ENCODE measurements around the gene ALG9.

ALG9 gene

DNA sequence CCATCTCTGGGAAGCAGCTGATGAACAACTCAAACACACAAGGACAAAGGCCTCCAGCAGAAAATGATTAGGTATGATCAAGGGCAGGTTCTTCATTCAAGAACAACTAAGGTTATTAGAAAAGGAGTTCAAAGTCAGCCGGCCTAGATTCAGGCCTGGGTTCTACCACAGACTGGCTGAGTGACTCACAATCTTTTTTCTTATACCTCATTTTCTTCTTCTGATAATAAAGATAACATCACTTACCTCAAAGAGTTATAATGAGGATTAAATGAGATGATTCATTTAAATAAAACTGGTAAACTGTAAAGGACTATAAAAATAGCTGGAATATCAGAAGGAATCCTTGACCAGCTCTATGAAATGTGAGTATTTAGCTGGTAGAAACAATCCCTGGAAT lies 55.9 kb downstream of the ALG9 start:
- TF ChIP-seq CREB1 (IDR thresholded peaks at IDR 0.05; ENCODE audit: low read depth), result no peak
- no peak for TF ChIP-seq TAF1 (IDR thresholded peaks at IDR 0.05; ENCODE audit: low read depth)
- TF ChIP-seq TCF12 (IDR thresholded peaks at IDR 0.05; ENCODE audit: low read depth), result no peak
- TF ChIP-seq EGR1 (IDR thresholded peaks at IDR 0.05), result no peak
- no peak for TF ChIP-seq TEAD4 (IDR thresholded peaks at IDR 0.05)
- no peak for TF ChIP-seq RAD21 (IDR thresholded peaks at IDR 0.05; ENCODE audit: low read depth)
- TF ChIP-seq REST (IDR thresholded peaks at IDR 0.05; ENCODE audit: low read depth), result no peak

GRCh38 chr11:111814557-111815320 lies 56.6 kb downstream of the ALG9 start:
- no peak for TF ChIP-seq EGR1 (IDR thresholded peaks at IDR 0.05)
- TF ChIP-seq NFIC (IDR thresholded peaks at IDR 0.05), result no peak
- TF ChIP-seq RAD21 (IDR thresholded peaks at IDR 0.05; ENCODE audit: low read depth), result no peak
- no peak for TF ChIP-seq YY1 (IDR thresholded peaks at IDR 0.05; ENCODE audit: low read depth)
- TF ChIP-seq ZBTB7A (IDR thresholded peaks at IDR 0.05; ENCODE audit: low read depth), result no peak
- no peak for TF ChIP-seq REST (IDR thresholded peaks at IDR 0.05; ENCODE audit: low read depth)
- TF ChIP-seq TCF12 (IDR thresholded peaks at IDR 0.05; ENCODE audit: low read depth), result no peak
- TF ChIP-seq FOXM1 (IDR thresholded peaks at IDR 0.05; ENCODE audit: borderline replicate concordance, low read depth), result no peak
- no peak for TF ChIP-seq TAF1 (IDR thresholded peaks at IDR 0.05; ENCODE audit: low read depth)
- no peak for TF ChIP-seq EP300 (IDR thresholded peaks at IDR 0.05; ENCODE audit: borderline replicate concordance)
- no peak for TF ChIP-seq CREB1 (IDR thresholded peaks at IDR 0.05; ENCODE audit: low read depth)

DNA sequence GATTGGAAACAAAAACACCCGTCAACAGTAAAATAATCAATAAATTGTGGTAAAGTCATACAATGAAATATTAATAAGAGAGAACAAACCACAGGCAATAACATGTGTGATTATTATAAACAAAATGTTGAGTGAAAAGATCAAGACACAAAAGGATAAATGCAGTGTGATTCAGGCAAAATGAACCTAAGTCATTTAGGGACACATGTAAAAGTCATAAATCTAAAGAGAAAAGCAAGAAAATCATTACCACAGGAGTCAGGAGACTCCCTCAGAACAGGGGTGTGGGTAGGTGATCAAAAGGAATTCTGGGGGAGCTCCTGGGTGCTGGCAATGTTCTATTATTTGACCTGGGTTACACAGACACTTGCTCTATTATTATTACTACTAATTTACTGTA lies 57.3 kb downstream of the ALG9 start:
- TF ChIP-seq FOXM1 (IDR thresholded peaks at IDR 0.05; ENCODE audit: borderline replicate concordance, low read depth), result no peak
- TF ChIP-seq RAD21 (IDR thresholded peaks at IDR 0.05; ENCODE audit: low read depth), result no peak
- TF ChIP-seq ZBTB7A (IDR thresholded peaks at IDR 0.05; ENCODE audit: low read depth), result no peak
- no peak for TF ChIP-seq MAX (IDR thresholded peaks at IDR 0.05)
- TF ChIP-seq REST (IDR thresholded peaks at IDR 0.05; ENCODE audit: low read depth), result no peak
- TF ChIP-seq CEBPB (IDR thresholded peaks at IDR 0.05), result no peak
- TF ChIP-seq TCF12 (IDR thresholded peaks at IDR 0.05; ENCODE audit: low read depth), result no peak
- TF ChIP-seq, protein P1, sequence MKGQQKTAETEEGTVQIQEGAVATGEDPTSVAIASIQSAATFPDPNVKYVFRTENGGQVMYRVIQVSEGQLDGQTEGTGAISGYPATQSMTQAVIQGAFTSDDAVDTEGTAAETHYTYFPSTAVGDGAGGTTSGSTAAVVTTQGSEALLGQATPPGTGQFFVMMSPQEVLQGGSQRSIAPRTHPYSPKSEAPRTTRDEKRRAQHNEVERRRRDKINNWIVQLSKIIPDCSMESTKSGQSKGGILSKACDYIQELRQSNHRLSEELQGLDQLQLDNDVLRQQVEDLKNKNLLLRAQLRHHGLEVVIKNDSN (IDR thresholded peaks at IDR 0.05), result no peak
- no peak for TF ChIP-seq CREB1 (IDR thresholded peaks at IDR 0.05; ENCODE audit: low read depth)
- no peak for TF ChIP-seq TAF1 (IDR thresholded peaks at IDR 0.05; ENCODE audit: low read depth)
- TF ChIP-seq NFIC (IDR thresholded peaks at IDR 0.05), result no peak
- no peak for TF ChIP-seq EGR1 (IDR thresholded peaks at IDR 0.05)
- TF ChIP-seq TEAD4 (IDR thresholded peaks at IDR 0.05), result no peak
- no peak for TF ChIP-seq YY1 (IDR thresholded peaks at IDR 0.05; ENCODE audit: low read depth)
- no peak for TF ChIP-seq EP300 (IDR thresholded peaks at IDR 0.05; ENCODE audit: borderline replicate concordance)

- no peak for TF ChIP-seq NFIC (IDR thresholded peaks at IDR 0.05)
- TF ChIP-seq, protein P1 (IDR thresholded peaks at IDR 0.05), result no peak
- TF ChIP-seq TEAD4 (IDR thresholded peaks at IDR 0.05), result no peak
- no peak for TF ChIP-seq YY1 (IDR thresholded peaks at IDR 0.05; ENCODE audit: low read depth)
- TF ChIP-seq EP300 (IDR thresholded peaks at IDR 0.05; ENCODE audit: borderline replicate concordance), result no peak
- no peak for TF ChIP-seq TCF12 (IDR thresholded peaks at IDR 0.05; ENCODE audit: low read depth)
- no peak for TF ChIP-seq CREB1 (IDR thresholded peaks at IDR 0.05; ENCODE audit: low read depth)
- no peak for TF ChIP-seq FOXM1 (IDR thresholded peaks at IDR 0.05; ENCODE audit: borderline replicate concordance, low read depth)
- no peak for TF ChIP-seq TAF1 (IDR thresholded peaks at IDR 0.05; ENCODE audit: low read depth)
Observed at GRCh38 chr11:111812211-111812610, 59.2 kb downstream of the ALG9 start.

All from Ishikawa (cell line).